PC-9 (cell line): ENCODE results near the gene LMO7. TPM values are rescaled to one million over a fixed set of nuclear protein-coding genes. Genes with fewer than 3 reads are reported as not detected.

Experiments used
- BruUV-seq: library from RNA; stranded (reverse); fragments of 400-500 nt; replicated peaks from 2 replicates; lab custom pipeline; 2021; lab: Mats Ljungman, UMichigan
- CTCF ChIA-PET: fragments of 300-600 bp; sonication (Branson Sonifier 250); formaldehyde crosslinking; loops from one replicate; lab custom pipeline; 2022; ENCODE audit warnings: antibody characterized with exemption; lab: Charles Lee
- POLR2A ChIA-PET: fragments of 300-600 bp; sonication (Branson Sonifier 250); formaldehyde crosslinking; loops from one replicate; lab custom pipeline; 2022; ENCODE audit warnings: antibody characterized with exemption; ENCODE audit not compliant: unreplicated experiment; lab: Charles Lee
- DNase-seq, 2 experiments: peaks; one replicate each; pipeline versions ENCODE4 v3.0.0 to v3.0.0-alpha.2; 2015 to 2022; ENCODE audit warnings: mixed read lengths in 1 of 2
- H2AFZ ChIP-seq: fragments of 200-600 bp; sonication (generic); 2 replicates; pipeline ENCODE4 v1.8.1; 2017; ENCODE audit warnings: antibody characterized with exemption
- H3F3A ChIP-seq: fragments of 200-600 bp; sonication (generic); 2 replicates; pipeline ENCODE4 v1.8.1; 2017; ENCODE audit warnings: antibody characterized with exemption, mild to moderate bottlenecking, low read depth; ENCODE audit not compliant: insufficient read depth
- H3K27ac ChIP-seq: fragments of 200-600 bp; sonication (generic); 2 replicates; pipeline ENCODE4 v1.6.1; 2016; ENCODE audit warnings: mixed run types
- H3K27me3 ChIP-seq: fragments of 200-600 bp; sonication (generic); 2 replicates; pipeline ENCODE4 v1.6.1; 2016; ENCODE audit warnings: low read depth, mixed run types; ENCODE audit not compliant: insufficient read depth
- H3K36me3 ChIP-seq: fragments of 200-600 bp; sonication (generic); 2 replicates; pipeline ENCODE4 v1.6.1; 2016; ENCODE audit warnings: low read depth, mixed run types
- H3K4me1 ChIP-seq: fragments of 200-600 bp; sonication (generic); replicated peaks from 2 replicates; pipeline ENCODE4 v1.6.1; 2016; ENCODE audit warnings: mixed run types; ENCODE audit not compliant: insufficient read depth
- H3K4me2 ChIP-seq: fragments of 200-600 bp; sonication (generic); 2 replicates; pipeline ENCODE4 v1.6.1; 2017; ENCODE audit warnings: mixed run types
- H3K4me3 ChIP-seq: fragments of 200-600 bp; sonication (generic); 2 replicates; pipeline ENCODE4 v1.6.1; 2016; ENCODE audit warnings: mixed run types
- H3K79me2 ChIP-seq: fragments of 200-600 bp; sonication (generic); 2 replicates; pipeline ENCODE4 v1.6.1; 2017; ENCODE audit warnings: low read depth, mixed run types
- H3K9me2 ChIP-seq: fragments of 200-600 bp; sonication (generic); 2 replicates; pipeline ENCODE4 v1.8.1; 2017; ENCODE audit warnings: mild to moderate bottlenecking; ENCODE audit not compliant: insufficient read depth
- H3K9me3 ChIP-seq: fragments of 200-600 bp; sonication (generic); 2 replicates; pipeline ENCODE4 v1.8.1; 2016; ENCODE audit warnings: low read depth; ENCODE audit not compliant: insufficient read depth
- H4K20me1 ChIP-seq: fragments of 200-600 bp; sonication (generic); 2 replicates; pipeline ENCODE4 v1.8.1; 2017; ENCODE audit not compliant: insufficient read depth
- CTCF ChIP-seq: fragments of 200-600 bp; sonication (generic); conservative IDR thresholded peaks from 2 replicates; pipeline ENCODE4 v1.6.1; 2017; ENCODE audit warnings: mixed run types, antibody characterized with exemption, mild to moderate bottlenecking, moderate library complexity
- EZH2 ChIP-seq: fragments of 200-600 bp; sonication (generic); IDR thresholded peaks from 2 replicates; pipeline ENCODE4 v1.8.0; 2017; ENCODE audit warnings: antibody characterized with exemption, low read depth
- intact Hi-C: fragments of 100-400 bp; cut with micrococcal nuclease; formaldehyde crosslinking; loops from one replicate; pipeline ENCODE4 v1.10.0; 2022; ENCODE audit not compliant: unreplicated experiment
- total RNA-seq: library from RNA; stranded (reverse); gene quantifications from 2 replicates; pipeline ENCODE4 v1.2.3, GENCODE V29; 2021

The LMO7 gene
- total RNA-seq, 1 experiment from 2014 or later = 93.0 TPM

GRCh38 chr13:75881109-75881775 is 245.1 kb downstream of the LMO7 start:
- POLR2A ChIA-PET = interaction anchor here (0.7 kb wide), 1 partner anchor 1636 kb away, joined by 5 read pairs; no protein-coding TSS in a partner anchor
- H3K36me3 ChIP-seq = no peaks in the 10 kb centered on the region
- no peak overlapping the region for H3K27ac ChIP-seq
- BruUV-seq = no TSS peak
- H3K4me3 ChIP-seq = no peak overlapping the region
- no peak overlapping the region for H2AFZ ChIP-seq
- no peaks in the 10 kb centered on the region for H3K9me3 ChIP-seq
- CTCF ChIA-PET = no interaction called here
- no peaks in the 10 kb centered on the region for H3K27me3 ChIP-seq
- H3K79me2 ChIP-seq = no peaks in the 10 kb centered on the region
- no peaks in the 10 kb centered on the region for H3K4me1 ChIP-seq
- H3K4me2 ChIP-seq = no peak overlapping the region
- no peaks in the 10 kb centered on the region for H3F3A ChIP-seq
- no peaks in the 10 kb centered on the region for H4K20me1 ChIP-seq
- TF ChIP-seq CTCF = no peak
- no peak for TF ChIP-seq EZH2
- no peaks in the 10 kb centered on the region for H3K9me2 ChIP-seq
- intact Hi-C loops = no loop called here
- DNase-seq = no peak

- TF ChIP-seq EZH2 (no peak), CTCF (no peak)
- no peaks in the 10 kb centered on the region for H3F3A ChIP-seq
- no peaks in the 10 kb centered on the region for H3K36me3 ChIP-seq
- no peak overlapping the region for H2AFZ ChIP-seq
- ChIA-PET POLR2A (no interaction called here), CTCF (no interaction called here)
- H3K9me3 ChIP-seq = no peaks in the 10 kb centered on the region
- no peak overlapping the region for H3K27ac ChIP-seq
- no peak for DNase-seq
- H4K20me1 ChIP-seq = no peaks in the 10 kb centered on the region
- no peaks in the 10 kb centered on the region for H3K79me2 ChIP-seq
- no peaks in the 10 kb centered on the region for H3K4me1 ChIP-seq
- no peaks in the 10 kb centered on the region for H3K27me3 ChIP-seq
- H3K4me2 ChIP-seq = no peak overlapping the region
- no TSS peak for BruUV-seq
- no peak overlapping the region for H3K4me3 ChIP-seq
- H3K9me2 ChIP-seq = no peaks in the 10 kb centered on the region
- intact Hi-C loops = no loop called here
Measured at GRCh38 chr13:75882261-75882660, 246.1 kb downstream of the LMO7 start.

- H3K79me2 ChIP-seq = no peaks in the 10 kb centered on the region
- TF ChIP-seq CTCF (no peak), EZH2 (no peak)
- no TSS peak for BruUV-seq
- no peaks in the 10 kb centered on the region for H3K9me3 ChIP-seq
- H3K27me3 ChIP-seq = no peaks in the 10 kb centered on the region
- ChIA-PET POLR2A (no interaction called here), CTCF (no interaction called here)
- H2AFZ ChIP-seq = no peak overlapping the region
- DNase-seq = no peak
- no peaks in the 10 kb centered on the region for H3F3A ChIP-seq
- H3K36me3 ChIP-seq = no peaks in the 10 kb centered on the region
- no peak overlapping the region for H3K27ac ChIP-seq
- no peak overlapping the region for H3K4me2 ChIP-seq
- intact Hi-C loops = no loop called here
- H3K4me1 ChIP-seq = 0 out of 2 replicates have a peak, but pooled peaks cover 7% of the 10 kb centered on the region
- no peaks in the 10 kb centered on the region for H4K20me1 ChIP-seq
- H3K9me2 ChIP-seq = no peaks in the 10 kb centered on the region
- H3K4me3 ChIP-seq = no peak overlapping the region
Measured at GRCh38 chr13:75889427-75889826, 253.3 kb downstream of the LMO7 start.
